WERI-Rb-1 (cell line): ENCODE data around the gene ABCA7.

ENCODE experiments used
- DNase-seq: peaks from one replicate; pipeline ENCODE4 v3.0.0-alpha.2; 2020
- H3K27ac ChIP-seq: fragments of 250-450 bp; sonication (Bioruptor Pico); 2 replicates; pipeline ENCODE4 v1.5.1; 2020; ENCODE audit warnings: mild to moderate bottlenecking, moderate library complexity
- H3K27me3 ChIP-seq: fragments of 250-450 bp; sonication (Bioruptor Pico); 2 replicates; pipeline ENCODE4 v1.5.1; 2021; ENCODE audit warnings: mild to moderate bottlenecking, low read depth, moderate library complexity; ENCODE audit not compliant: insufficient read depth, severe bottlenecking
- H3K36me3 ChIP-seq: fragments of 250-450 bp; sonication (Bioruptor Pico); 2 replicates; pipeline ENCODE4 v1.5.1; 2020; ENCODE audit warnings: mild to moderate bottlenecking, moderate library complexity
- H3K4me3 ChIP-seq: 2 replicates; pipeline ENCODE4 v1.5.1; 2011; ENCODE audit warnings: low read depth, mild to moderate bottlenecking, control low read depth, low read length
- H3K9me3 ChIP-seq: fragments of 250-450 bp; sonication (Bioruptor Pico); 2 replicates; pipeline ENCODE4 v1.5.1; 2021; ENCODE audit warnings: mild to moderate bottlenecking, moderate library complexity; ENCODE audit not compliant: severe bottlenecking
- TF ChIP-seq, protein P1 (sequence below): IDR thresholded peaks from 2 replicates; pipeline ENCODE4 v1.5.1; 2011; ENCODE audit warnings: low read depth, mild to moderate bottlenecking, control low read depth, inconsistent platforms, low read length

The ABCA7 gene

DNA sequence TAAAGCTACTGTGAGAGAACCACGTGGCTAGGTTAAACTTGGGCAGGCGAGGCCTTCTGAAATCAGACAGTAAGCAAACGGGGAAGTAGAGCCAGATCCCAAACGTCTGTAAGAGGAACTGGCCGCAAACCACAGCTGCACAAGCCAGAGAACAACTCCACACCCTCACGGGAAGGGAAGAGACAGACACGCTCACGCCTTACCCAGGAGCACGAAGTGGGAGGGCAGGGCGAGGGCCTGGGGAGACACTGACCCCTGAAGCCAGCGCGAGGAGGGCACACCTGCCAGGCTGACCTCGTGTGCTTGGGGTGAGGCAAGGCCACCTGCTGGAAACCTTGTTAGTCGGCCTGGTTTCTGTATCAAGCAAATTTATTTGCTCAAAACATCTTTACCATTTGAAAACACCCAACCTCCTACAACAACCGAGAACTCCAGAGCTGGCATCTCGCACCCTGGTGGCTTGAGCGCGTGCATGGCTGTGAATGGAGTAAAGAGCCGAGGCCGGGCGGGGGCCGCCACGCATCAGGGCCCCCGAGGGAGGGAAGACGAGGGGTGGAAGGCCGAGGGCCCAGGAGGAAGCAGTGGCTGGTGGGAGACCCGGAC lies 48.0 kb downstream of the ABCA7 start:
- Histone ChIP-seq H3K36me3 (peaks cover 73% of the 10 kb centered on the region), H3K4me3 (no peak overlapping the region), H3K27me3 (no peaks in the 10 kb centered on the region), H3K27ac (no peak overlapping the region), H3K9me3 (no peaks in the 10 kb centered on the region)
- TF ChIP-seq, protein P1, sequence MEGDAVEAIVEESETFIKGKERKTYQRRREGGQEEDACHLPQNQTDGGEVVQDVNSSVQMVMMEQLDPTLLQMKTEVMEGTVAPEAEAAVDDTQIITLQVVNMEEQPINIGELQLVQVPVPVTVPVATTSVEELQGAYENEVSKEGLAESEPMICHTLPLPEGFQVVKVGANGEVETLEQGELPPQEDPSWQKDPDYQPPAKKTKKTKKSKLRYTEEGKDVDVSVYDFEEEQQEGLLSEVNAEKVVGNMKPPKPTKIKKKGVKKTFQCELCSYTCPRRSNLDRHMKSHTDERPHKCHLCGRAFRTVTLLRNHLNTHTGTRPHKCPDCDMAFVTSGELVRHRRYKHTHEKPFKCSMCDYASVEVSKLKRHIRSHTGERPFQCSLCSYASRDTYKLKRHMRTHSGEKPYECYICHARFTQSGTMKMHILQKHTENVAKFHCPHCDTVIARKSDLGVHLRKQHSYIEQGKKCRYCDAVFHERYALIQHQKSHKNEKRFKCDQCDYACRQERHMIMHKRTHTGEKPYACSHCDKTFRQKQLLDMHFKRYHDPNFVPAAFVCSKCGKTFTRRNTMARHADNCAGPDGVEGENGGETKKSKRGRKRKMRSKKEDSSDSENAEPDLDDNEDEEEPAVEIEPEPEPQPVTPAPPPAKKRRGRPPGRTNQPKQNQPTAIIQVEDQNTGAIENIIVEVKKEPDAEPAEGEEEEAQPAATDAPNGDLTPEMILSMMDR = no peak
- DNase-seq = no peak

DNA sequence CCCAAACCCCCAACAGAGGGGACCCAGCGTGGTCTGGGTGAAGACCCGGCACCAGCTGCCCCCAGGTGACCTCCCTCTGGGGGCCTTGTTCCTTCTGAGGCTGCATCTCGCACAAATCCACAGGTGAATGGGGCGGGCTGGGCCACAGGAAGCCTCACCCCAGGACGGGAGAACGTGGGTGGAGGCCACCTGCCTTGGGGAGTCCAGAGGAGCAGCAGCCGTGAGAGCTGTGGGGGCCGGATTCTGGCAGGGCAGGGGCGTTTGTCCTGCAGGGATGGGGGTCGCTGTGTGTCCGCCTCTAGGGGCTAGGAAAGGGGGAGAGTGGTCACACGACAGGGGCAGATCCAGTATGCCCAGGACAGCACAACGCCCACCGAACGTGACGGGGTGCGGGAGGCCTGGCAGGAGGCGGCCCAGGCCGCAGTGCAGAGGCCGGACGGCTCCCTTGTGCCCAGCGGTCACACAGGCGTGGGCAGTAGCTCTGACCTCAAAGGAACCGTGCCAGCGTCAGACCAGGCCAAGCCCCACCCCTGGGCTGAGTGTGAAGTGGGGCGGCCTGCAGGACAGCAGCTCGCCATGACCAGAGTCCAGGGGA lies 48.6 kb downstream of the ABCA7 start:
- no peaks in the 10 kb centered on the region for H3K27me3 ChIP-seq
- no peak overlapping the region for H3K27ac ChIP-seq
- H3K36me3 ChIP-seq = peaks cover 77% of the 10 kb centered on the region
- TF ChIP-seq, protein P1 = no peak
- H3K4me3 ChIP-seq = no peak overlapping the region
- no peak for DNase-seq
- H3K9me3 ChIP-seq = no peaks in the 10 kb centered on the region

DNA sequence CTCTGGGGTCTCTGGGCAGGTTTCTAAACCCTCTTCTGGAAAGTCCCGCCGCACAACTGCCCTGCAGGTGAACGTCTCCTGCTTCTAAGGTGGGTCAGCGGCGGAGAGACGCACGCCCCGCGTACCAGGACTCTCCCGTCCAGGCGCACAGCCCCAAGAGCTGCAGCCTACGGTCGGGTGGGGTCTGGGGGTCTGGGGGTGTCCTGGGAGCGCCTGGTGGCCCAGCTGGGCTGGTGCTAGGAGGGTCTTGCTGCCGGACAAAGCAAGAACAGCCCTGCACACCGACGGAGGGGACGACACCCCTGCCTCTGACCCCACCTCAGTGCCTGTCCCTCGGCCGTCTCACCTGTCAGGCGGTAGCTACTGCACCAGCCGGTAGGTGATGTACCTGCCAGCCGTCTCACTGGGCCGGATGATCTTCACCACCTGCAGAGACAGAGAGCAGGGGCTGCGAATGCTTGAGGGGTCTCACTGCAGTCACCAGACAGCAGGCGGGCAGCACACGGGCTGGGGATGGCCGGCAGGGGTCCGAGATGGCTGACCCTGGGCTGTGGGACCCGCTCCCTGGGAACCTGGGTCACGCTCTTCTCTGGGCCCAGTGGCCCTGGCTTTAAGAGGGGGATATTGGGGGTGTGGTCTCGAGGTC lies 49.3 kb downstream of the ABCA7 start:
- peaks cover 77% of the 10 kb centered on the region for H3K36me3 ChIP-seq
- DNase-seq = no peak

DNA sequence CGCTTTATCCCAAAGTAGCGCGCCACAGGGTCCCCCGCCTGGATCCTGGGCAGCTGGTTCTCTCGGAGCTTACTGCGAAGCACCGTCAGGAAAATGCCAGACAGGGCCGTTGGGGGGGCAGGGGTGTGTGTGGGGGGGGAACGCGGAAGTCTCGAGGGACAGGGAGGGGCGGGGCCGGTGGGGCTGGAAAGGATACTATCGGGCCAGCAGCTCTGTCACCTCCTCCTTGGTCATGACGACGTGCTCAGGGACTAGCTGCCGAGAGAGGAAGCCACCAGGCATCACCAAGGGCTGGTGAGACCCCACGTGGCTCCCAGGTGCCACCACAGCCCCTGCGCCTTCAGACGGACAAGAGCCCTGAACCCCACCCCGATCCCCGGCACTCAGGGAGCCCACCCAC lies 50.0 kb downstream of the ABCA7 start:
- no peak for DNase-seq
- TF ChIP-seq, protein P1 = no peak
- H3K9me3 ChIP-seq = no peaks in the 10 kb centered on the region
- no peak overlapping the region for H3K27ac ChIP-seq
- peaks cover 75% of the 10 kb centered on the region for H3K36me3 ChIP-seq
- H3K27me3 ChIP-seq = no peaks in the 10 kb centered on the region
- H3K4me3 ChIP-seq = no peak overlapping the region

More for the DNA sequence above, 49.3 kb downstream of the ABCA7 start:
- Histone ChIP-seq H3K27ac (no peak overlapping the region), H3K27me3 (no peaks in the 10 kb centered on the region), H3K9me3 (no peaks in the 10 kb centered on the region), H3K4me3 (no peak overlapping the region)
- TF ChIP-seq, protein P1 = no peak

DNA sequence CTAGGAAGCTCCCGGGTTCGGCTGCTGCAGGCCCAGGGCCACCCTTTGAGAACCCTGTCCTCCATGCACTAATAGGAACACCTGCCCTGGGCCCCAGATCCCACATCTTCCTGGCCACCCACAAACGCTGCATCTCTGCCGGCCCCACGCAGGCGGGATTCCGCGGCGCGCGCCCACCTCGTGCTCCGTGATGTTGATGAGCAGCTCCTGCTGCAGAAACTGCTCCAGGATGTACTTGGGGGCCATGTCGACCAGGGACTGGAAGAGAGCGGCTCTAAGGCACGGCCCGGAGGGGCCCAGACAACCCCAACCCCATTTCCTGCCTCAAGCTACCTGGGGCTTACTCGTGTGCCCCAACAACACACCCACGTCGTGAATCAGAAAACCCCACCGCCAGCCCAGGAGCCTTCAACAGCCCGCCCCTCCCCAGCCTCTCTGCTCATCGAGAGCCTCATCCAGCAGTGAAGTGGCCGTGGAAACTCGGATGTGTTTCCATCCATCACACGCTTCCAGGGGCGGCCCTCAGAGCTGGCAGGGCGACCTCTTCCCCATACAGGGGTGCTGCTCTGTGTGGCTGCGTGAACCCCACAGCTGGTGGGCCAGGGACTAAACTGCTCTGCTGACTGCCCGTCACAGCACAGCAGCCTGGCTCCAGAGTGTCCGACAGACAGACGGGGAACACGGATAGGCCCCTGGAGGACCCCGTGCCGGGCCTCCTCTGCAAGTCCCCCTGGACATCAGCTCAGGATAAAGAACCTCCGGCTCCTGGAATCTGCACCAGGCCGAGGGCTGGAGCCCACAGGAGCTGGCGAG lies 51.0 kb downstream of the ABCA7 start:
- Histone ChIP-seq H3K36me3 (peaks cover 73% of the 10 kb centered on the region), H3K9me3 (no peaks in the 10 kb centered on the region), H3K27ac (no peak overlapping the region), H3K27me3 (no peaks in the 10 kb centered on the region), H3K4me3 (no peak overlapping the region)
- no peak for DNase-seq
- TF ChIP-seq, protein P1 = no peak
